Measurements from ENCODE around the gene C2orf74.

The C2orf74 gene

DNA sequence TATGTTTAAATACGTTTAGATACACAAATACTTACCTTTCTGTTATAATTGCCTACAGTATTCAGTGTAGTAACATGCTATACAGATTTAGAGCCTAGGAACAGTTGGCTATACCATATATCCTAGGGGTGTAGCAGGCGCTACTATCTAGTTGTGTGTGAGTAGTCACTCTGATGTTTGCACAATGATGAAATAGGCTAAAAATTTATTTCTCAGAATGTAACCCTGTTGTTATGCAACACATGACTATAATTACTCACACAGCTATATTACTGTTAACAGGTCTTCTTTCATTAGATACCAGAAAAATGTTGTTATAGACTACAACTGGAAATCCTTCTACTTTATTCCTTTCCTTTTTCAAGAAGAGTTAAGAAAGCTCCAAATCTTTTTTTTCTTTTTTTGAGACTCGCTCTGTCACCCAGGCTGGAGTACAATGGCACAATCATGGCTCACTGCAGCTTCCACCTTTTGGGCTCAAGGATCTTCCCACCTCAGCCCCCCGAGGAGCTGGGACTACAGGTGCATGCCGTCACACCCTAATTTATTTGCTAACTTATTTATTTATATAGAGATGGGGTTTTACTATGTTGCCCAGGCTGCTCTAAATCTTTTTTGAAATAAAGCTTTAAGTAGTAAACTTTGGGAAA lies 48.5 kb downstream of the C2orf74 start:
- TF ChIP-seq SUZ12 (IDR thresholded peaks at IDR 0.05; ENCODE audit: extremely low read depth, insufficient read depth, insufficient read length) (no peak), ZNF274 (IDR thresholded peaks at IDR 0.05; ENCODE audit: low read depth, low read length) (no peak), YY1 (IDR thresholded peaks at IDR 0.05; ENCODE audit: insufficient read depth, insufficient read length) (no peak)
- Histone ChIP-seq H3K4me3 (ENCODE audit: insufficient read length, low read depth) (no peak overlapping the region), H3K9me3 (ENCODE audit: insufficient read depth, low read length) (no peaks in the 10 kb centered on the region), H3K4me1 (ENCODE audit: insufficient read depth, insufficient read length) (no peaks in the 10 kb centered on the region), H3K36me3 (ENCODE audit: insufficient read depth, insufficient read length, low read length) (peaks cover 27% of the 10 kb centered on the region), H3K27me3 (ENCODE audit: insufficient read depth, insufficient read length) (no peaks in the 10 kb centered on the region), H3K9ac (ENCODE audit: insufficient read length, low read depth) (no peak overlapping the region)
- no peak for DNase-seq (ENCODE audit: low read depth, low spot score)

GRCh38 chr2:61214171-61214570 lies 52.2 kb downstream of the C2orf74 start:
- no peak overlapping the region for H3K4me3 ChIP-seq (ENCODE audit: insufficient read length, low read depth)
- peaks cover 21% of the 10 kb centered on the region for H3K36me3 ChIP-seq (ENCODE audit: insufficient read depth, insufficient read length, low read length)
- no peak for DNase-seq (ENCODE audit: low read depth, low spot score)
- TF ChIP-seq YY1 (IDR thresholded peaks at IDR 0.05; ENCODE audit: insufficient read depth, insufficient read length) (no peak), SUZ12 (IDR thresholded peaks at IDR 0.05; ENCODE audit: extremely low read depth, insufficient read depth, insufficient read length) (no peak), ZNF274 (IDR thresholded peaks at IDR 0.05; ENCODE audit: low read depth, low read length) (no peak)
- H3K9me3 ChIP-seq (ENCODE audit: insufficient read depth, low read length) = no peaks in the 10 kb centered on the region
- no peak overlapping the region for H3K9ac ChIP-seq (ENCODE audit: insufficient read length, low read depth)
- no peaks in the 10 kb centered on the region for H3K4me1 ChIP-seq (ENCODE audit: insufficient read depth, insufficient read length)
- no peaks in the 10 kb centered on the region for H3K27me3 ChIP-seq (ENCODE audit: insufficient read depth, insufficient read length)
